ENCODE data around the gene SCTR.

Gene SCTR

GRCh38 chr2:119523952-119524694 lies at the start of gene SCTR:
Gene SCTR (minus strand): TSS chr2:119524483. CDS start chr2:119524226, 257 bp downstream.
- DNase-seq (ENCODE audit: low spot score), result no peak
- in situ Hi-C loops (cut with MboI; ENCODE audit: low pct_unique_long_range_greater_than_20kb, low sequenced_read_pairs, unreplicated experiment), result no loop called here
- TF ChIP-seq CTCF (IDR thresholded peaks at IDR 0.05; ENCODE audit: extremely low read depth, insufficient read depth, missing control alignments), result no peak

- no peak for TF ChIP-seq CTCF (IDR thresholded peaks at IDR 0.05; ENCODE audit: extremely low read depth, insufficient read depth, missing control alignments)
- in situ Hi-C loops (cut with MboI; ENCODE audit: low pct_unique_long_range_greater_than_20kb, low sequenced_read_pairs, unreplicated experiment), result no loop called here
- DNase-seq (ENCODE audit: low spot score), result no peak
Observed at GRCh38 chr2:119567292-119567691, 43.0 kb upstream of the SCTR start.

GRCh38 chr2:119565481-119565880 lies 41.2 kb upstream of the SCTR start:
- no peak for DNase-seq (ENCODE audit: low spot score)
- TF ChIP-seq CTCF (IDR thresholded peaks at IDR 0.05; ENCODE audit: extremely low read depth, insufficient read depth, missing control alignments), result no peak
- in situ Hi-C loops (cut with MboI; ENCODE audit: low pct_unique_long_range_greater_than_20kb, low sequenced_read_pairs, unreplicated experiment), result no loop called here

GRCh38 chr2:119553687-119554344 lies 29.5 kb upstream of the SCTR start:
- DNase-seq (ENCODE audit: low spot score), result no peak
- no peak for TF ChIP-seq CTCF (IDR thresholded peaks at IDR 0.05; ENCODE audit: extremely low read depth, insufficient read depth, missing control alignments)
- in situ Hi-C loops (cut with MboI; ENCODE audit: low pct_unique_long_range_greater_than_20kb, low sequenced_read_pairs, unreplicated experiment), result no loop called here

GRCh38 chr2:119552902-119553301 lies 28.6 kb upstream of the SCTR start:
- in situ Hi-C loops (cut with MboI; ENCODE audit: low pct_unique_long_range_greater_than_20kb, low sequenced_read_pairs, unreplicated experiment), result no loop called here
- no peak for DNase-seq (ENCODE audit: low spot score)
- no peak for TF ChIP-seq CTCF (IDR thresholded peaks at IDR 0.05; ENCODE audit: extremely low read depth, insufficient read depth, missing control alignments)

- DNase-seq (ENCODE audit: low spot score), result no peak
- in situ Hi-C loops (cut with MboI; ENCODE audit: low pct_unique_long_range_greater_than_20kb, low sequenced_read_pairs, unreplicated experiment), result no loop called here
- TF ChIP-seq CTCF (IDR thresholded peaks at IDR 0.05; ENCODE audit: extremely low read depth, insufficient read depth, missing control alignments), result no peak
Observed at GRCh38 chr2:119550856-119551255, 26.6 kb upstream of the SCTR start.
